Keratinocyte (primary cell): ENCODE data around the gene MMP21. TPM values are rescaled to one million over a fixed set of nuclear protein-coding genes. Genes with fewer than 3 reads are reported as not detected.

ENCODE experiments used
- DNase-seq: peaks from one replicate; pipeline ENCODE4 v3.0.0-alpha.2; 2011; ENCODE audit warnings: low read depth, missing footprints, low spot score
- FAIRE-seq: peaks from 2 replicates; lab custom pipeline; 2011; peaks lifted over from hg19 to GRCh38; lab: Jason Lieb, UNC
- H2AFZ ChIP-seq: 2 replicates; pipeline ENCODE4 v1.6.0; 2012; ENCODE audit warnings: low read length, control low read depth, inconsistent platforms; ENCODE audit not compliant: control insufficient read depth
- H3K27ac ChIP-seq: 2 replicates; pipeline ENCODE4 v1.5.1; 2011; ENCODE audit warnings: low read length; ENCODE audit not compliant: control insufficient read depth, insufficient read depth
- H3K27me3 ChIP-seq: 3 replicates; pipeline ENCODE4 v1.6.0; 2011; ENCODE audit warnings: low read length; ENCODE audit not compliant: control insufficient read depth, insufficient read depth; ENCODE audit errors: extremely low read depth
- H3K36me3 ChIP-seq, 2 experiments: 2 replicates in 1 of 2; 3 replicates in 1 of 2; pipeline ENCODE4 v1.5.1; 2011; ENCODE audit warnings: low read length in 2 of 2, mild to moderate bottlenecking in 1 of 2; ENCODE audit not compliant: control insufficient read depth in 2 of 2, insufficient read depth in 2 of 2; ENCODE audit errors: extremely low read depth in 1 of 2
- H3K4me1 ChIP-seq: 3 replicates; pipeline ENCODE4 v1.5.1; 2011; ENCODE audit warnings: low read length; ENCODE audit not compliant: control insufficient read depth, insufficient read depth; ENCODE audit errors: extremely low read depth
- H3K4me2 ChIP-seq: 3 replicates; pipeline ENCODE4 v1.6.0; 2011; ENCODE audit warnings: low read depth, low read length; ENCODE audit not compliant: control insufficient read depth, insufficient read depth; ENCODE audit errors: extremely low read depth
- H3K4me3 ChIP-seq, 3 experiments: fragments of 200-600 bp in 1 of 3; sonication (generic) in 1 of 3; 2 replicates in 2 of 3; 3 replicates in 1 of 3; pipeline ENCODE4 v1.5.1; 2011 to 2016; ENCODE audit warnings: low read length in 3 of 3, mild to moderate bottlenecking in 3 of 3, control low read depth in 2 of 3, inconsistent platforms in 1 of 3, low read depth in 1 of 3, mixed read lengths in 1 of 3, mixed run types in 1 of 3, moderate library complexity in 1 of 3; ENCODE audit not compliant: control insufficient read depth in 2 of 3, insufficient read depth in 2 of 3; ENCODE audit errors: extremely low read depth in 1 of 3
- H3K79me2 ChIP-seq: 2 replicates; pipeline ENCODE4 v1.6.0; 2012; ENCODE audit warnings: low read length; ENCODE audit not compliant: control insufficient read depth, insufficient read depth
- H3K9ac ChIP-seq: 3 replicates; pipeline ENCODE4 v1.6.0; 2011; ENCODE audit warnings: low read length; ENCODE audit not compliant: control insufficient read depth, insufficient read depth; ENCODE audit errors: extremely low read depth
- H3K9me1 ChIP-seq: 3 replicates; pipeline ENCODE4 v1.6.0; 2011; ENCODE audit warnings: low read length; ENCODE audit not compliant: control insufficient read depth, insufficient read depth; ENCODE audit errors: extremely low read depth
- H3K9me3 ChIP-seq: 2 replicates; pipeline ENCODE4 v1.5.1; 2012; ENCODE audit warnings: low read depth, low read length; ENCODE audit not compliant: control insufficient read depth
- H4K20me1 ChIP-seq: 3 replicates; pipeline ENCODE4 v1.6.0; 2011; ENCODE audit warnings: low read length; ENCODE audit not compliant: control insufficient read depth, insufficient read depth; ENCODE audit errors: extremely low read depth
- EZH2 ChIP-seq: IDR thresholded peaks from one replicate; pipeline ENCODE4 v1.6.1; 2012; ENCODE audit warnings: inconsistent platforms, mild to moderate bottlenecking, low read length, moderate library complexity
- dilution Hi-C: fragments of 300-500 bp; cut with MboI; formaldehyde crosslinking; loops from one replicate; pipeline ENCODE4 v1.7.0; 2020; ENCODE audit warnings: low sequenced_read_pairs; ENCODE audit not compliant: extremely low pct_ligation_motif_present
- polyA plus RNA-seq, 5 experiments: library from polyadenylated mRNA; depleted of rRNA in 3 of 5; stranded (reverse) in 3 of 5; stranded (forward) in 1 of 5; unstranded in 1 of 5; fragments of >200 nt; gene quantifications; 1 replicate in 1 of 5; 2 replicates in 3 of 5; 3 replicates in 1 of 5; pipeline versions ENCODE4 v1.2.1 to v1.2.3, GENCODE V29; 2011 to 2012; ENCODE audit warnings: missing spikeins in 2 of 5, low read depth in 1 of 5, low replicate concordance in 1 of 5
- TF ChIP-seq, protein P1 (sequence below), 3 experiments: IDR thresholded peaks in 1 of 3; conservative IDR thresholded peaks in 1 of 3; optimal IDR thresholded peaks in 1 of 3; 2 replicates in 2 of 3; 3 replicates in 1 of 3; pipeline versions ENCODE3 to v1.5.1; 2011; ENCODE audit warnings: low read length in 3 of 3, mild to moderate bottlenecking in 3 of 3, moderate library complexity in 2 of 3, control low read depth in 1 of 3, inconsistent platforms in 1 of 3; ENCODE audit not compliant: insufficient read depth in 2 of 3; ENCODE audit errors: extremely low read depth in 1 of 3

Gene MMP21
- polyA plus RNA-seq, 1 donor (not counting 4 experiments of a cell fraction or from before 2014, with no cell fraction given): not detected

DNA sequence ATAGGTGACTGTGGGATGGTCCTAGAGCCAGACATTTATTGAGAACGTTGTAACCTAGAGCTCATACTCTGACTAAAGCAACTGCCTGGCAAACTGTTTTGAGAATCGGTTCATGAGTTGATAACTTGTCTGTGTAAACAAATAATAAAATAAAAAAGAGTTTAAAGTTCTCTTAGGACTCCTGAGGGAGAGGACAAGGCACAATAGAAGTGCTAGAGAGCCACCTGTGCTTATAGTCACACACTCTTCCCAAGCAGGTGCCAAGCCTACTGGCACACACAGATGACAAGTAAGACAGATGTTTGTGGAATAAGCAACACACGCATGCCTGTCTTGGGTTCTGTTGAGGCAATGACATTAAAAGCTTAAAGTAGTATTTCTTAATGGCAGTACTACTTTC is 48.2 kb downstream of the MMP21 start:
- no peaks in the 10 kb centered on the region for H3K27me3 ChIP-seq
- H3K9me3 ChIP-seq: no peaks in the 10 kb centered on the region
- TF ChIP-seq, protein P1, sequence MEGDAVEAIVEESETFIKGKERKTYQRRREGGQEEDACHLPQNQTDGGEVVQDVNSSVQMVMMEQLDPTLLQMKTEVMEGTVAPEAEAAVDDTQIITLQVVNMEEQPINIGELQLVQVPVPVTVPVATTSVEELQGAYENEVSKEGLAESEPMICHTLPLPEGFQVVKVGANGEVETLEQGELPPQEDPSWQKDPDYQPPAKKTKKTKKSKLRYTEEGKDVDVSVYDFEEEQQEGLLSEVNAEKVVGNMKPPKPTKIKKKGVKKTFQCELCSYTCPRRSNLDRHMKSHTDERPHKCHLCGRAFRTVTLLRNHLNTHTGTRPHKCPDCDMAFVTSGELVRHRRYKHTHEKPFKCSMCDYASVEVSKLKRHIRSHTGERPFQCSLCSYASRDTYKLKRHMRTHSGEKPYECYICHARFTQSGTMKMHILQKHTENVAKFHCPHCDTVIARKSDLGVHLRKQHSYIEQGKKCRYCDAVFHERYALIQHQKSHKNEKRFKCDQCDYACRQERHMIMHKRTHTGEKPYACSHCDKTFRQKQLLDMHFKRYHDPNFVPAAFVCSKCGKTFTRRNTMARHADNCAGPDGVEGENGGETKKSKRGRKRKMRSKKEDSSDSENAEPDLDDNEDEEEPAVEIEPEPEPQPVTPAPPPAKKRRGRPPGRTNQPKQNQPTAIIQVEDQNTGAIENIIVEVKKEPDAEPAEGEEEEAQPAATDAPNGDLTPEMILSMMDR (optimal IDR thresholded peaks at IDR 0.05 in 1 of 3, IDR thresholded peaks at IDR 0.05 in 1 of 3, conservative IDR thresholded peaks at IDR 0.05 in 1 of 3; ENCODE audit: extremely low read depth in 1 of 3, insufficient read depth in 2 of 3, low read length in 3 of 3): no peak
- no peak for TF ChIP-seq EZH2
- H3K27ac ChIP-seq: no peak overlapping the region
- H3K4me1 ChIP-seq: no peaks in the 10 kb centered on the region
- no peak overlapping the region for H2AFZ ChIP-seq
- FAIRE-seq (no peak), DNase-seq (no peak)
- peaks cover 23 to 28% of the 10 kb centered on the region in 2 experiments for H3K36me3 ChIP-seq
- peaks cover 2% of the 10 kb centered on the region for H3K79me2 ChIP-seq
- H3K9me1 ChIP-seq: no peaks in the 10 kb centered on the region
- H3K4me3 ChIP-seq: no peak overlapping the region
- H3K4me2 ChIP-seq: no peak overlapping the region
- no peaks in the 10 kb centered on the region for H4K20me1 ChIP-seq
- H3K9ac ChIP-seq: no peak overlapping the region
- dilution Hi-C loops: no loop called here

DNA sequence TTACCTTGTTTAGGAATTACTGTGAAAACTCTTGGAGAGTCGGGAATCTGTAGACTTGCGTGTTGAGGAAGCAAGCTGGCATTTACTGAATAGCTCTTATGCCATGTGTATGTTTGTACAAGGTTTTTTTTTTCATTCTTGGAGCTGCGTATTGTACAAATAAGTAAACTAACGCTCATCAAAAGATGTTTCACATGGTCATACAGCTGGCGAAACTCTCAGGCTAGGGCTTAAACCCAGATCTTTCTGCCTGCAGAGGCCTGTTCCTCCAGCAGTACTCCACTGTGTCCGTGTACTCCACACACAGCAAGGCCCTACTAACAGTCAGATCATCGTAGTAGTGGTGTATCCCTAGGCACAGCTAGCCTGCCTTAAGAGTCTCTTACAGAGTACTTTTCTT is 48.7 kb downstream of the MMP21 start:
- dilution Hi-C loops: no loop called here
- TF ChIP-seq, protein P1 (optimal IDR thresholded peaks at IDR 0.05 in 1 of 3, IDR thresholded peaks at IDR 0.05 in 1 of 3, conservative IDR thresholded peaks at IDR 0.05 in 1 of 3; ENCODE audit: extremely low read depth in 1 of 3, insufficient read depth in 2 of 3, low read length in 3 of 3): no peak
- no peak for TF ChIP-seq EZH2
- DNase-seq (no peak), FAIRE-seq (no peak)
- Histone ChIP-seq H3K4me3 (no peak overlapping the region), H3K4me2 (no peak overlapping the region), H3K9ac (no peak overlapping the region), H3K27me3 (no peaks in the 10 kb centered on the region), H3K79me2 (peaks cover 5% of the 10 kb centered on the region), H3K36me3 (peaks cover 25 to 29% of the 10 kb centered on the region in 2 experiments), H3K9me3 (no peaks in the 10 kb centered on the region), H3K27ac (no peak overlapping the region), H3K4me1 (no peaks in the 10 kb centered on the region), H2AFZ (no peak overlapping the region), H4K20me1 (no peaks in the 10 kb centered on the region), H3K9me1 (no peaks in the 10 kb centered on the region)
